ENCODE results near the gene KLRC1. TPM values are rescaled to one million over a fixed set of nuclear protein-coding genes. Genes with fewer than 3 reads are reported as not detected.
"Not testable (repeated sequence)": the region's sequence is repeated elsewhere in the genome, so short reads cannot be mapped to it uniquely, and the experiment has no call there.

Gene KLRC1
- total RNA-seq, 1 donor from 2014 or later, result not detected

DNA sequence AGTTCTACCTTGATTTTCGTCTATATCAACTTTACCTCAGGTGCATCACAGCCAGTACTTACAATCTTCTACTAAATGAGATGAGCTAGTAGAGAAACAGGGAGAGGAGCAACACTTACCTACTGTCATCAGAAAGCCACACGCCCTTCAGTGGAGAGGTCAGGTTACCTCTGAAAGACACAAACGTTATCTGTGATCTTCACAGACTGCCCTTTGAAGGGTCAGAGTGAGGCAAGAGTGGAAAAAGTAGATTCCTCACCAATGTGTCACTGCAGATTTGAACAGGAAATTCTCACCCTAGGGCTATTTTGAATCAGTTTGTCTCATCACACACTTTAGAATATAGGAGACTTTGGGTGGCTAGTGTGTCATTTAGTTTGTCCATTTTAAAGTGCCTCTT lies 31.0 kb downstream of the KLRC1 start:
- not testable (repeated sequence) for H3K27me3 Mint-ChIP-seq (ENCODE audit: unreplicated experiment); H3K4me1 Mint-ChIP-seq (ENCODE audit: unreplicated experiment); H3K36me3 Mint-ChIP-seq (ENCODE audit: low read depth, unreplicated experiment); H3K9me3 Mint-ChIP-seq (ENCODE audit: unreplicated experiment); H3K4me3 Mint-ChIP-seq (ENCODE audit: unreplicated experiment); DNase-seq (ENCODE audit: low spot score); H3K27ac Mint-ChIP-seq (ENCODE audit: unreplicated experiment)

DNA sequence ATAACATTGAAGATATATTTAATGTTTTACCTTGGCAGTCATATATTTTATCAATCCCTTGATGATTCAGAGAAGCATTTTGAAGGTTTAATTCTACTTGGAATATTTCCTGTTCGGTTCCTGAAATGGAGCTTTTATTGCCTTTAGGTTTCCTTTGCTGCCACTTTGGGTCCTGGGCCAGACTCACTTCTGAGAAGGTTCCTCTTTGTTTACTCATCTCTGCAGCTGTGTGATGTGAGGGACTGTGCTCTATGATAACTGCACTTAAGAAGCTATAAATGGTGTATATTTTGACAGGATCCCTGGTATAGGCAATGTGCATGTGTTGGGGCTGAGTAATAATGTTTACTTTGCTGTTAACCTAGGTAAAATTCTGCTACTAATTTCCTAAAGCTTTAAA lies 32.8 kb downstream of the KLRC1 start, which contains the start of gene KLRC3:
TSS of gene KLRC3 (minus strand) at position 262 of the 400 bp plus-strand sequence. CDS start at position 217, 45 bp downstream.
- not testable (repeated sequence) for H3K4me3 Mint-ChIP-seq (ENCODE audit: unreplicated experiment); DNase-seq (ENCODE audit: low spot score); H3K27me3 Mint-ChIP-seq (ENCODE audit: unreplicated experiment); H3K36me3 Mint-ChIP-seq (ENCODE audit: low read depth, unreplicated experiment); H3K4me1 Mint-ChIP-seq (ENCODE audit: unreplicated experiment); H3K27ac Mint-ChIP-seq (ENCODE audit: unreplicated experiment); H3K9me3 Mint-ChIP-seq (ENCODE audit: unreplicated experiment)

DNA sequence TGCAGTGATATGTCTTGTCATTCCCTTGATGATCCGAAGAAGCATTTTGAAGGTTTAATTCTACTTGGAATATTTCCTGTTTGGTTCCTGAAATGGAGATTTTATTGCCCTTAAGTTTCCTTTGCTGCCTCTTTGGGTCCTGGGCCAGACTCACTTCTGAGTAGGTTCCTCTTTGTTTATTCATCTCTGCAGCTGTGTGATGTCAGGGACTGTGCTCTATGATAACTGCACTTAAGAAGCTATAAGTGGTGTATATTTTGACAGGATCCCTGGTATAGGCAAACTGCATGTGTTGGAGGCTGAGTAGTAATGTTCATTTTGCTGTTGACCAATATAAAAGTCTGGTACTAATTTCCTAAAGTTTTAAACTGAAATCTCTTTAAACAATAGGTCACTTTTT lies 43.8 kb downstream of the KLRC1 start, which contains the start of gene KLRC4:
TSS of gene KLRC4 (minus strand) at position 366 of the 400 bp plus-strand sequence. CDS start at position 184, 182 bp downstream.
- Mint-ChIP-seq H3K27ac (ENCODE audit: unreplicated experiment) (no peak within 1 kb of the TSS), H3K4me1 (ENCODE audit: unreplicated experiment) (peaks cover 6% of the 10 kb centered on the region), H3K36me3 (ENCODE audit: low read depth, unreplicated experiment) (no peaks in the 10 kb centered on the region), H3K9me3 (ENCODE audit: unreplicated experiment) (no peaks in the 10 kb centered on the region), H3K4me3 (ENCODE audit: unreplicated experiment) (no peak within 1 kb of the TSS), H3K27me3 (ENCODE audit: unreplicated experiment) (no peaks in the 10 kb centered on the region)
- TF ChIP-seq, protein P1, sequence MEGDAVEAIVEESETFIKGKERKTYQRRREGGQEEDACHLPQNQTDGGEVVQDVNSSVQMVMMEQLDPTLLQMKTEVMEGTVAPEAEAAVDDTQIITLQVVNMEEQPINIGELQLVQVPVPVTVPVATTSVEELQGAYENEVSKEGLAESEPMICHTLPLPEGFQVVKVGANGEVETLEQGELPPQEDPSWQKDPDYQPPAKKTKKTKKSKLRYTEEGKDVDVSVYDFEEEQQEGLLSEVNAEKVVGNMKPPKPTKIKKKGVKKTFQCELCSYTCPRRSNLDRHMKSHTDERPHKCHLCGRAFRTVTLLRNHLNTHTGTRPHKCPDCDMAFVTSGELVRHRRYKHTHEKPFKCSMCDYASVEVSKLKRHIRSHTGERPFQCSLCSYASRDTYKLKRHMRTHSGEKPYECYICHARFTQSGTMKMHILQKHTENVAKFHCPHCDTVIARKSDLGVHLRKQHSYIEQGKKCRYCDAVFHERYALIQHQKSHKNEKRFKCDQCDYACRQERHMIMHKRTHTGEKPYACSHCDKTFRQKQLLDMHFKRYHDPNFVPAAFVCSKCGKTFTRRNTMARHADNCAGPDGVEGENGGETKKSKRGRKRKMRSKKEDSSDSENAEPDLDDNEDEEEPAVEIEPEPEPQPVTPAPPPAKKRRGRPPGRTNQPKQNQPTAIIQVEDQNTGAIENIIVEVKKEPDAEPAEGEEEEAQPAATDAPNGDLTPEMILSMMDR (IDR thresholded peaks at IDR 0.05; ENCODE audit: unreplicated experiment), result no peak
- DNase-seq (ENCODE audit: low spot score), result no peak

DNA sequence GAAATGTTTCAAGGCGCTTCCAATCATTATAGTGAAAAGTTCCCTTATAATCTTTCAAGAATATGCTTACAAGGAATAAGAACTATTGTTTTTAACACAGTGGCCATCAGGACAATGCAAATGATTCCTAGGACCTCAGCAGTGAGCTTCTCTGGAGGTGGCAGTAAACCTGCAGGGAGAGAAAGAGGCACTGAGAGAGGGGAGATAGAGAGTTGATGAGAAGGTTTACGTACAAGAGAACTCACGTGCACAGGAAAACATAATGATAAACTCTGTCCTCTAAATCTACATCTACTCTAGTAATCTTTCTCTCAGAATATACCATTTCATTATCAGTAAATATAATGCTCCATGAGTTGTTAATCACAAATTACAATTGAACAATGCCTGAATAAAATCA lies 44.3 kb downstream of the KLRC1 start:
- TF ChIP-seq, protein P1 (IDR thresholded peaks at IDR 0.05; ENCODE audit: unreplicated experiment), result no peak
- no peak overlapping the region for H3K4me3 Mint-ChIP-seq (ENCODE audit: unreplicated experiment)
- no peaks in the 10 kb centered on the region for H3K36me3 Mint-ChIP-seq (ENCODE audit: low read depth, unreplicated experiment)
- H3K9me3 Mint-ChIP-seq (ENCODE audit: unreplicated experiment), result no peaks in the 10 kb centered on the region
- no peak overlapping the region for H3K27ac Mint-ChIP-seq (ENCODE audit: unreplicated experiment)
- H3K27me3 Mint-ChIP-seq (ENCODE audit: unreplicated experiment), result no peaks in the 10 kb centered on the region
- no peak for DNase-seq (ENCODE audit: low spot score)
- H3K4me1 Mint-ChIP-seq (ENCODE audit: unreplicated experiment), result peaks cover 6% of the 10 kb centered on the region

- Mint-ChIP-seq H3K27me3 (ENCODE audit: unreplicated experiment) (no peaks in the 10 kb centered on the region), H3K9me3 (ENCODE audit: unreplicated experiment) (no peaks in the 10 kb centered on the region), H3K4me3 (ENCODE audit: unreplicated experiment) (no peak overlapping the region), H3K4me1 (ENCODE audit: unreplicated experiment) (peaks cover 6% of the 10 kb centered on the region), H3K27ac (ENCODE audit: unreplicated experiment) (no peak overlapping the region), H3K36me3 (ENCODE audit: low read depth, unreplicated experiment) (no peaks in the 10 kb centered on the region)
- TF ChIP-seq, protein P1 (IDR thresholded peaks at IDR 0.05; ENCODE audit: unreplicated experiment), result no peak
- no peak for DNase-seq (ENCODE audit: low spot score)
Observed at GRCh38 chr12:10406725-10407124, 46.5 kb downstream of the KLRC1 start.

GRCh38 chr12:10405294-10405693 lies 47.9 kb downstream of the KLRC1 start:
- Mint-ChIP-seq H3K27ac (ENCODE audit: unreplicated experiment) (no peak overlapping the region), H3K27me3 (ENCODE audit: unreplicated experiment) (no peaks in the 10 kb centered on the region), H3K36me3 (ENCODE audit: low read depth, unreplicated experiment) (no peaks in the 10 kb centered on the region), H3K9me3 (ENCODE audit: unreplicated experiment) (no peaks in the 10 kb centered on the region), H3K4me3 (ENCODE audit: unreplicated experiment) (no peak overlapping the region), H3K4me1 (ENCODE audit: unreplicated experiment) (peaks cover 6% of the 10 kb centered on the region)
- DNase-seq (ENCODE audit: low spot score), result no peak
- TF ChIP-seq, protein P1 (IDR thresholded peaks at IDR 0.05; ENCODE audit: unreplicated experiment), result no peak

Measured in endothelial cell (in vitro differentiated cells).